GM12878 (cell line): ENCODE data around the gene MLST8. TPM values are rescaled to one million over a fixed set of nuclear protein-coding genes. Genes with fewer than 3 reads are reported as not detected.

Experiments
- ATAC-seq: fragments of 200-7000 bp; cut with Tn5 transposase; 3 replicates; pipeline ENCODE4 v1.9.1; 2020; ENCODE audit warnings: mild to moderate bottlenecking, moderate library complexity
- BruUV-seq: library from RNA; stranded (reverse); fragments of 400-500 nt; replicated peaks from 2 replicates; lab custom pipeline; 2021; lab: Mats Ljungman, UMichigan
- CTCF ChIA-PET: fragments of 300-600 bp; sonication (Branson Sonifier 250); formaldehyde crosslinking; extraction: SDS; loops from one replicate; lab custom pipeline; 2021; ENCODE audit warnings: inconsistent platforms; lab: Yijun Ruan, JAX
- POLR2A ChIA-PET: fragments of 350-600 bp; formaldehyde crosslinking; extraction: SDS; loops from one replicate; lab custom pipeline; 2021; ENCODE audit warnings: inconsistent platforms; lab: Charles Lee
- RAD21 ChIA-PET: fragments of 300-600 bp; sonication (Branson Sonifier 250); formaldehyde crosslinking; loops from one replicate; lab custom pipeline; 2023; ENCODE audit warnings: antibody characterized with exemption; ENCODE audit not compliant: unreplicated experiment; lab: Charles Lee
- SMC1A ChIA-PET: fragments of 300-600 bp; sonication (Branson Sonifier 250); formaldehyde crosslinking; loops from one replicate; lab custom pipeline; 2023; ENCODE audit not compliant: unreplicated experiment, uncharacterized antibody; lab: Charles Lee
- DNase-seq: peaks from one replicate; pipeline ENCODE4 v3.0.0-alpha.2; 2011; ENCODE audit warnings: low read depth, low spot score
- FAIRE-seq: peaks from 3 replicates; lab custom pipeline; 2011; peaks lifted over from hg19 to GRCh38; lab: Jason Lieb, UNC
- H2AFZ ChIP-seq: 2 replicates; pipeline ENCODE4 v1.6.0; 2011; ENCODE audit warnings: low read depth, low read length, control low read depth; ENCODE audit not compliant: control insufficient read depth
- H3K27ac ChIP-seq: 2 replicates; pipeline ENCODE4 v1.5.1; 2011; ENCODE audit warnings: control low read depth; ENCODE audit not compliant: control insufficient read depth, insufficient read depth
- H3K27me3 ChIP-seq, 2 experiments: replicated peaks in 1 of 2; 2 replicates each; pipeline versions ENCODE4 v1.6.0 to v1.6.1; 2011; ENCODE audit warnings: low read length in 1 of 2; ENCODE audit not compliant: control insufficient read depth in 2 of 2, insufficient read depth in 2 of 2
- H3K36me3 ChIP-seq, 2 experiments: 2 replicates each; pipeline ENCODE4 v1.5.1; 2011; ENCODE audit warnings: low read length in 1 of 2; ENCODE audit not compliant: control insufficient read depth in 2 of 2, insufficient read depth in 2 of 2
- H3K4me1 ChIP-seq: 2 replicates; pipeline ENCODE4 v1.6.1; 2011; ENCODE audit warnings: mild to moderate bottlenecking, low read length, moderate library complexity, mixed read lengths; ENCODE audit not compliant: control insufficient read depth, insufficient read depth
- H3K4me2 ChIP-seq: 2 replicates; pipeline ENCODE4 v1.6.0; 2011; ENCODE audit warnings: control low read depth; ENCODE audit not compliant: control insufficient read depth, insufficient read depth
- H3K4me3 ChIP-seq: fragments of 200-600 bp; sonication (generic); 2 replicates; pipeline ENCODE4 v1.5.1; 2016
- H3K79me2 ChIP-seq: 2 replicates; pipeline ENCODE4 v1.6.0; 2011; ENCODE audit warnings: low read length; ENCODE audit not compliant: control insufficient read depth, insufficient read depth
- H3K9ac ChIP-seq: 2 replicates; pipeline ENCODE4 v1.8.0; 2011; ENCODE audit warnings: low read length, control low read depth, mixed read lengths; ENCODE audit not compliant: control insufficient read depth, insufficient read depth
- H3K9me3 ChIP-seq: replicated peaks from 3 replicates; pipeline ENCODE4 v1.5.1; 2011; ENCODE audit warnings: mild to moderate bottlenecking, low read length; ENCODE audit not compliant: control insufficient read depth, insufficient read depth
- H4K20me1 ChIP-seq: 2 replicates; pipeline ENCODE4 v1.6.0; 2011; ENCODE audit not compliant: control insufficient read depth, insufficient read depth
- ASH2L ChIP-seq: fragments of 300-600, 200-600 bp; sonication (generic); IDR thresholded peaks from 2 replicates; pipeline ENCODE4 v1.6.1; 2017; ENCODE audit warnings: low read depth, mild to moderate bottlenecking, borderline replicate concordance
- CREM ChIP-seq: IDR thresholded peaks from 2 replicates; pipeline ENCODE4 v1.6.1; 2014; ENCODE audit warnings: antibody characterized with exemption, low read depth
- GATAD2B ChIP-seq: fragments of 450-650 bp; conservative IDR thresholded peaks from 2 replicates; pipeline ENCODE4 v1.6.1; 2017; ENCODE audit warnings: low read depth, mild to moderate bottlenecking, moderate library complexity
- HCFC1 ChIP-seq: fragments of 150-350 bp; IDR thresholded peaks from 2 replicates; pipeline ENCODE4 v1.6.1; 2014; ENCODE audit warnings: low read length
- KAT2A ChIP-seq: conservative IDR thresholded peaks from 2 replicates; pipeline ENCODE4 v1.6.1; 2011; ENCODE audit warnings: low read depth, low read length; ENCODE audit not compliant: control insufficient read depth
- MEF2A ChIP-seq: IDR thresholded peaks from 2 replicates; pipeline ENCODE4 v1.6.1; 2011; ENCODE audit warnings: low read depth, mild to moderate bottlenecking, low read length, moderate library complexity; ENCODE audit not compliant: insufficient read depth
- POLR2A ChIP-seq: IDR thresholded peaks from 2 replicates; pipeline ENCODE4 v1.6.1; 2011; ENCODE audit warnings: low read depth, mild to moderate bottlenecking, low read length
- POU2F2 ChIP-seq: IDR thresholded peaks from 3 replicates; pipeline ENCODE4 v1.6.1; 2011; ENCODE audit warnings: low read depth, mild to moderate bottlenecking, low read length, borderline replicate concordance
- RAD51 ChIP-seq: fragments of 450-650 bp; IDR thresholded peaks from 2 replicates; pipeline ENCODE4 v1.6.1; 2016; ENCODE audit warnings: moderate library complexity, mild to moderate bottlenecking, inconsistent platforms
- RB1 ChIP-seq: fragments of 450-650 bp; formaldehyde crosslinking; IDR thresholded peaks from 2 replicates; pipeline ENCODE4 v1.6.1; 2017; ENCODE audit warnings: mild to moderate bottlenecking, borderline replicate concordance
- RELA ChIP-seq: fragments of 450-650 bp; IDR thresholded peaks from 2 replicates; pipeline ENCODE4 v1.8.0; 2014; ENCODE audit warnings: borderline replicate concordance; ENCODE audit not compliant: partially characterized antibody
- ZNF274 ChIP-seq: IDR thresholded peaks from one replicate; pipeline ENCODE4 v1.8.0; 2011; ENCODE audit not compliant: insufficient read length, insufficient read depth
- WGBS: methylation state at CpG from one replicate; pipeline ENCODE4 v1.1.6; 2016; ENCODE audit warnings: low lambda C conversion rate; ENCODE audit not compliant: insufficient replicate concordance, insufficient coverage; ENCODE audit errors: missing lambda C conversion rate; 5-methylcytosine and 5-hydroxymethylcytosine counted together
- in situ Hi-C: fragments of 300-500 bp; cut with MboI; formaldehyde crosslinking; loops from 9 replicates; pipeline ENCODE4 v1.14.3; 2018; ENCODE audit warnings: mixed read lengths
- intact Hi-C: fragments of 100-400 bp; cut with micrococcal nuclease; formaldehyde crosslinking; loops from one replicate; pipeline ENCODE4 v1.14.2; 2022; ENCODE audit not compliant: unreplicated experiment
- polyA plus RNA-seq, 11 experiments: library from polyadenylated mRNA; depleted of rRNA in 4 of 11; unstranded in 6 of 11; stranded (reverse) in 5 of 11; fragments of >200 nt; fragmentation: Nextera tagmentation in 4 of 11; fragmentation: Illumina TruSeq in 1 of 11; extraction: Ambion mirVana in 4 of 11; extraction: Trizol in 1 of 11; gene quantifications; 1 replicate in 1 of 11; 2 replicates in 10 of 11; pipeline versions ENCODE4 v1.2.1 to v1.2.3, GENCODE V29; 2011 to 2016; ENCODE audit warnings: inconsistent platforms in 2 of 11, missing spikeins in 2 of 11, low read depth in 1 of 11
- total RNA-seq, 4 experiments: library from RNA; depleted of rRNA in 3 of 4; stranded (reverse); fragments of >200 nt in 3 of 4; fragmentation: Illumina TruSeq in 1 of 4; extraction: Trizol in 1 of 4; gene quantifications; 2 replicates each; pipeline versions ENCODE4 v1.2.1 to v1.2.3, GENCODE V29; 2013 to 2021
- TF ChIP-seq, protein P1 (sequence below): IDR thresholded peaks from 2 replicates; pipeline ENCODE4 v1.6.1; 2012; ENCODE audit warnings: low read depth, low read length, improper control_type of control experiment
- TF ChIP-seq, protein P2 (sequence below): fragments of 450-650 bp; IDR thresholded peaks from 2 replicates; pipeline ENCODE4 v1.6.1; 2014; ENCODE audit warnings: mild to moderate bottlenecking
- TF ChIP-seq, protein P3 (sequence below): IDR thresholded peaks from 2 replicates; pipeline ENCODE4 v1.6.1; 2012; ENCODE audit warnings: low read depth, low read length, improper control_type of control experiment
- TF ChIP-seq, protein P4 (sequence below): fragments of 450-650 bp; IDR thresholded peaks from 2 replicates; pipeline ENCODE4 v1.6.1; 2017; ENCODE audit warnings: mild to moderate bottlenecking, moderate library complexity

MLST8 gene
- total and polyA plus RNA-seq, 10 of the 15 experiments (the other 5 are each of a cell fraction or from before 2014, with no cell fraction given) = 1.0 to 114 (median 64.2) TPM

DNA sequence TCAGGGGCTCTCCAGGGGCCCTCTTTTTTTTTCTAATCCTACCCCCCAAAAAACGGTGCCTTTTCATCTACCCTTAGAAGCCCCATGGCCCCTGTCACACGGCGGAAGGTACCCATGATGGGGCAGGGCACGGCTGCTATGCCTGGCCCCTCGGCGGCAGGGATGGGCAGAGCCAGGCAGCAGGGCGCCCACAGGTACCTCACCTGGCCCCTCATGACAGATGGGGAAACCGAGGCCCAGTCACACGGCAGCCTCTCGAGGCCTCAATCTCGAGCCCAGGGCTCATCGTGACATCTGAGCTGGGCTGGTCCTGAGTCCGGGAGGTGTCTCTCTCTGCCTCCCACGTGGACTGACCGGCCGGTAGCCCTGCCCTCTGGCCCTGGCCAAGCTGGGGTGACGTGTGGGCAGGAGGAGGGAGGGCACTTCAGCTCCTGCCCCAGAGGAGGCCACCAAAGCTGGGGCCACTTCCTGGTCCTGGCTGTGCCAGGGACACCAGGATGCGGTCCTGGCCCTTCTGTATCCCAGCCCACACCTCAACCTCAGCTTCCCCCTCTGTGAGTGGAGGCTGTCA lies 38.1 kb upstream of the MLST8 start:
- no peaks in the 10 kb centered on the region; the same call in 2 of the 3 replicates for H3K9me3 ChIP-seq
- no peaks in the 10 kb centered on the region for H3K27me3 ChIP-seq
- H2AFZ ChIP-seq = no peak overlapping the region
- no peak overlapping the region for H3K4me3 ChIP-seq
- no peak overlapping the region for H3K27ac ChIP-seq
- H4K20me1 ChIP-seq = no peaks in the 10 kb centered on the region
- no peaks in the 10 kb centered on the region for H3K4me1 ChIP-seq
- H3K4me2 ChIP-seq = no peak overlapping the region
- no peak overlapping the region for H3K9ac ChIP-seq
- WGBS = 96% methylated on average over 18 of the region's 18 CpGs
- in situ Hi-C loops = no loop called here
- FAIRE-seq (no peak), DNase-seq (no peak), ATAC-seq (no peak)
- POLR2A ChIA-PET = no interaction called here
- peaks cover 14% of the 10 kb centered on the region for H3K79me2 ChIP-seq
- BruUV-seq = no TSS peak
- RAD21 ChIA-PET = no interaction called here
- CTCF ChIA-PET = no interaction called here
- intact Hi-C loops = no loop called here
- SMC1A ChIA-PET = no interaction called here
- H3K36me3 ChIP-seq = peaks cover 6 to 25% of the 10 kb centered on the region in 2 experiments; a peak in 3 of 4 replicates
- TF ChIP-seq, protein P1, sequence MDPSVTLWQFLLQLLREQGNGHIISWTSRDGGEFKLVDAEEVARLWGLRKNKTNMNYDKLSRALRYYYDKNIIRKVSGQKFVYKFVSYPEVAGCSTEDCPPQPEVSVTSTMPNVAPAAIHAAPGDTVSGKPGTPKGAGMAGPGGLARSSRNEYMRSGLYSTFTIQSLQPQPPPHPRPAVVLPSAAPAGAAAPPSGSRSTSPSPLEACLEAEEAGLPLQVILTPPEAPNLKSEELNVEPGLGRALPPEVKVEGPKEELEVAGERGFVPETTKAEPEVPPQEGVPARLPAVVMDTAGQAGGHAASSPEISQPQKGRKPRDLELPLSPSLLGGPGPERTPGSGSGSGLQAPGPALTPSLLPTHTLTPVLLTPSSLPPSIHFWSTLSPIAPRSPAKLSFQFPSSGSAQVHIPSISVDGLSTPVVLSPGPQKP = no peak
- no peak for TF ChIP-seq GATAD2B
- TF ChIP-seq POLR2A = no peak
- TF ChIP-seq POU2F2 = no peak
- no peak for TF ChIP-seq ZNF274
- TF ChIP-seq RELA = no peak
- TF ChIP-seq RB1 = no peak
- no peak for TF ChIP-seq CREM
- TF ChIP-seq, protein P2, sequence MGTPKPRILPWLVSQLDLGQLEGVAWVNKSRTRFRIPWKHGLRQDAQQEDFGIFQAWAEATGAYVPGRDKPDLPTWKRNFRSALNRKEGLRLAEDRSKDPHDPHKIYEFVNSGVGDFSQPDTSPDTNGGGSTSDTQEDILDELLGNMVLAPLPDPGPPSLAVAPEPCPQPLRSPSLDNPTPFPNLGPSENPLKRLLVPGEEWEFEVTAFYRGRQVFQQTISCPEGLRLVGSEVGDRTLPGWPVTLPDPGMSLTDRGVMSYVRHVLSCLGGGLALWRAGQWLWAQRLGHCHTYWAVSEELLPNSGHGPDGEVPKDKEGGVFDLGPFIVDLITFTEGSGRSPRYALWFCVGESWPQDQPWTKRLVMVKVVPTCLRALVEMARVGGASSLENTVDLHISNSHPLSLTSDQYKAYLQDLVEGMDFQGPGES = no peak
- no peak for TF ChIP-seq HCFC1
- TF ChIP-seq, protein P3, sequence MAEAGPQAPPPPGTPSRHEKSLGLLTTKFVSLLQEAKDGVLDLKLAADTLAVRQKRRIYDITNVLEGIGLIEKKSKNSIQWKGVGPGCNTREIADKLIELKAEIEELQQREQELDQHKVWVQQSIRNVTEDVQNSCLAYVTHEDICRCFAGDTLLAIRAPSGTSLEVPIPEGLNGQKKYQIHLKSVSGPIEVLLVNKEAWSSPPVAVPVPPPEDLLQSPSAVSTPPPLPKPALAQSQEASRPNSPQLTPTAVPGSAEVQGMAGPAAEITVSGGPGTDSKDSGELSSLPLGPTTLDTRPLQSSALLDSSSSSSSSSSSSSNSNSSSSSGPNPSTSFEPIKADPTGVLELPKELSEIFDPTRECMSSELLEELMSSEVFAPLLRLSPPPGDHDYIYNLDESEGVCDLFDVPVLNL = no peak
- TF ChIP-seq MEF2A = no peak
- TF ChIP-seq, protein P4, sequence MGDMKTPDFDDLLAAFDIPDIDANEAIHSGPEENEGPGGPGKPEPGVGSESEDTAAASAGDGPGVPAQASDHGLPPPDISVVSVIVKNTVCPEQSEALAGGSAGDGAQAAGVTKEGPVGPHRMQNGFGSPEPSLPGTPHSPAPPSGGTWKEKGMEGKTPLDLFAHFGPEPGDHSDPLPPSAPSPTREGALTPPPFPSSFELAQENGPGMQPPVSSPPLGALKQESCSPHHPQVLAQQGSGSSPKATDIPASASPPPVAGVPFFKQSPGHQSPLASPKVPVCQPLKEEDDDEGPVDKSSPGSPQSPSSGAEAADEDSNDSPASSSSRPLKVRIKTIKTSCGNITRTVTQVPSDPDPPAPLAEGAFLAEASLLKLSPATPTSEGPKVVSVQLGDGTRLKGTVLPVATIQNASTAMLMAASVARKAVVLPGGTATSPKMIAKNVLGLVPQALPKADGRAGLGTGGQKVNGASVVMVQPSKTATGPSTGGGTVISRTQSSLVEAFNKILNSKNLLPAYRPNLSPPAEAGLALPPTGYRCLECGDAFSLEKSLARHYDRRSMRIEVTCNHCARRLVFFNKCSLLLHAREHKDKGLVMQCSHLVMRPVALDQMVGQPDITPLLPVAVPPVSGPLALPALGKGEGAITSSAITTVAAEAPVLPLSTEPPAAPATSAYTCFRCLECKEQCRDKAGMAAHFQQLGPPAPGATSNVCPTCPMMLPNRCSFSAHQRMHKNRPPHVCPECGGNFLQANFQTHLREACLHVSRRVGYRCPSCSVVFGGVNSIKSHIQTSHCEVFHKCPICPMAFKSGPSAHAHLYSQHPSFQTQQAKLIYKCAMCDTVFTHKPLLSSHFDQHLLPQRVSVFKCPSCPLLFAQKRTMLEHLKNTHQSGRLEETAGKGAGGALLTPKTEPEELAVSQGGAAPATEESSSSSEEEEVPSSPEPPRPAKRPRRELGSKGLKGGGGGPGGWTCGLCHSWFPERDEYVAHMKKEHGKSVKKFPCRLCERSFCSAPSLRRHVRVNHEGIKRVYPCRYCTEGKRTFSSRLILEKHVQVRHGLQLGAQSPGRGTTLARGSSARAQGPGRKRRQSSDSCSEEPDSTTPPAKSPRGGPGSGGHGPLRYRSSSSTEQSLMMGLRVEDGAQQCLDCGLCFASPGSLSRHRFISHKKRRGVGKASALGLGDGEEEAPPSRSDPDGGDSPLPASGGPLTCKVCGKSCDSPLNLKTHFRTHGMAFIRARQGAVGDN = no peak
- no peak for TF ChIP-seq KAT2A
- TF ChIP-seq RAD51 = no peak
- no peak for TF ChIP-seq ASH2L
